GM18526 (cell line): Measurements from ENCODE around the gene HECA.
A peak's percentile ranks its signal among the peaks of the same experiment; 100 is the strongest.

ENCODE experiments used
- POLR2A ChIP-seq: IDR thresholded peaks from 3 replicates; pipeline ENCODE4 v1.6.1; 2011; ENCODE audit not compliant: insufficient read length; ENCODE audit errors: extremely low read depth

HECA gene

GRCh38 chr6:139134817-139135577 is at the start of gene HECA:
Gene HECA (plus strand): TSS chr6:139135080. CDS start chr6:139135397, 317 bp downstream.
- TF ChIP-seq POLR2A = peak; percentile 22

GRCh38 chr6:139091826-139092225 is 43.1 kb upstream of the HECA start:
- TF ChIP-seq POLR2A = no peak

- no peak for TF ChIP-seq POLR2A
Measured at GRCh38 chr6:139099984-139100383, 34.9 kb upstream of the HECA start.

GRCh38 chr6:139107051-139107450 is 27.8 kb upstream of the HECA start:
- TF ChIP-seq POLR2A = no peak

GRCh38 chr6:139108378-139108777 is 26.5 kb upstream of the HECA start:
- no peak for TF ChIP-seq POLR2A

- TF ChIP-seq POLR2A = no peak
Measured at GRCh38 chr6:139109558-139109957, 25.3 kb upstream of the HECA start.

- TF ChIP-seq POLR2A = no peak
Measured at GRCh38 chr6:139112146-139112545, 22.7 kb upstream of the HECA start.

GRCh38 chr6:139112561-139112960 is 22.3 kb upstream of the HECA start:
- TF ChIP-seq POLR2A = no peak

- no peak for TF ChIP-seq POLR2A
Measured at GRCh38 chr6:139114746-139115145, 20.1 kb upstream of the HECA start.

GRCh38 chr6:139115989-139116758 is 18.7 kb upstream of the HECA start:
- no peak for TF ChIP-seq POLR2A

GRCh38 chr6:139117734-139118133 is 17.1 kb upstream of the HECA start:
- no peak for TF ChIP-seq POLR2A

- no peak for TF ChIP-seq POLR2A
Measured at GRCh38 chr6:139119552-139119951, 15.3 kb upstream of the HECA start.

GRCh38 chr6:139124887-139125672 is 9.8 kb upstream of the HECA start:
- no peak for TF ChIP-seq POLR2A

GRCh38 chr6:139126255-139126654 is 8.6 kb upstream of the HECA start:
- no peak for TF ChIP-seq POLR2A

- no peak for TF ChIP-seq POLR2A
Measured at GRCh38 chr6:139126931-139127330, 7.9 kb upstream of the HECA start.

GRCh38 chr6:139129284-139129683 is 5.6 kb upstream of the HECA start:
- no peak for TF ChIP-seq POLR2A
